ENCODE data around the gene PCDHB4.
"Not testable (repeated sequence)": the region's sequence is repeated elsewhere in the genome, so short reads cannot be mapped to it uniquely, and the experiment has no call there.

Gene PCDHB4

GRCh38 chr5:141096586-141096985 lies 25.0 kb upstream of the PCDHB4 start:
- H3K9me3 ChIP-seq (ENCODE audit: control extremely low read depth in 1 of 5, control insufficient read depth in 4 of 5, insufficient read depth in 2 of 5, low read depth in 1 of 5, low read length in 4 of 5), result peaks cover 7 to 34% (median 30%) of the 10 kb centered on the region in 5 experiments
- DNase-seq, result not testable (repeated sequence)

GRCh38 chr5:141100243-141100805 lies 21.3 kb upstream of the PCDHB4 start, which contains the start of gene PCDHB3:
TSS of gene PCDHB3 (plus strand) at chr5:141100473. CDS start at chr5:141100650, 177 bp downstream.
- peak; percentile 11 to 44 (median 41) for DNase-seq
- ChIA-PET CTCF (no interaction called here), POLR2A (no interaction called here)
- Histone ChIP-seq H3K27ac (ENCODE audit: insufficient read depth in 1 of 2, low read depth in 1 of 2, low read length in 2 of 2, poor library complexity in 1 of 2, severe bottlenecking in 2 of 2) (no peak within 1 kb of the TSS), H3K27me3 (replicated peaks in 2 of 5; ENCODE audit: control insufficient read depth in 4 of 5, insufficient read depth in 5 of 5, low read length in 4 of 5) (peaks cover 0 to 29% (median 13%) of the 10 kb centered on the region in 5 experiments), H3K4me3 (ENCODE audit: control insufficient read depth in 1 of 7, extremely low read depth in 1 of 7, insufficient read depth in 4 of 7, low read depth in 2 of 7, low read length in 6 of 7) (no peak within 1 kb of the TSS), H3K4me1 (ENCODE audit: control extremely low read depth in 1 of 4, control insufficient read depth in 4 of 4, insufficient read depth in 4 of 4, low read length in 3 of 4) (no peaks in the 10 kb centered on the region), H3K9me3 (ENCODE audit: control extremely low read depth in 1 of 5, control insufficient read depth in 4 of 5, insufficient read depth in 2 of 5, low read depth in 1 of 5, low read length in 4 of 5) (peaks cover 0 to 28% (median 23%) of the 10 kb centered on the region in 5 experiments), H3K36me3 (ENCODE audit: control insufficient read depth in 4 of 4, insufficient read depth in 4 of 4, low read length in 3 of 4) (no peaks in the 10 kb centered on the region)
- 14% methylated on average over 16 of the region's 19 CpGs for WGBS (ENCODE audit: insufficient coverage)

More at GRCh38 chr5:141096586-141096985, 25.0 kb upstream of the PCDHB4 start:
- H3K27ac ChIP-seq (ENCODE audit: insufficient read depth in 1 of 2, low read depth in 1 of 2, low read length in 2 of 2, poor library complexity in 1 of 2, severe bottlenecking in 2 of 2); H3K4me1 ChIP-seq (ENCODE audit: control extremely low read depth in 1 of 4, control insufficient read depth in 4 of 4, insufficient read depth in 4 of 4, low read length in 3 of 4); POLR2A ChIA-PET; CTCF ChIA-PET; H3K36me3 ChIP-seq (ENCODE audit: control insufficient read depth in 4 of 4, insufficient read depth in 4 of 4, low read length in 3 of 4); H3K4me3 ChIP-seq (ENCODE audit: control insufficient read depth in 1 of 7, extremely low read depth in 1 of 7, insufficient read depth in 4 of 7, low read depth in 2 of 7, low read length in 6 of 7): not testable (repeated sequence)
- 8% methylated on average over 5 of the region's 38 CpGs for WGBS (ENCODE audit: insufficient coverage)
- H3K27me3 ChIP-seq (replicated peaks in 2 of 5; ENCODE audit: control insufficient read depth in 4 of 5, insufficient read depth in 5 of 5, low read length in 4 of 5), result peaks cover 0 to 37% (median 15%) of the 10 kb centered on the region in 5 experiments

GRCh38 chr5:141101059-141101458 lies 20.6 kb upstream of the PCDHB4 start:
- Histone ChIP-seq H3K4me3 (ENCODE audit: control insufficient read depth in 1 of 7, extremely low read depth in 1 of 7, insufficient read depth in 4 of 7, low read depth in 2 of 7, low read length in 6 of 7) (no peak overlapping the region), H3K27ac (ENCODE audit: insufficient read depth in 1 of 2, low read depth in 1 of 2, low read length in 2 of 2, poor library complexity in 1 of 2, severe bottlenecking in 2 of 2) (no peak overlapping the region), H3K9me3 (ENCODE audit: control extremely low read depth in 1 of 5, control insufficient read depth in 4 of 5, insufficient read depth in 2 of 5, low read depth in 1 of 5, low read length in 4 of 5) (peaks cover 0 to 23% (median 17%) of the 10 kb centered on the region in 5 experiments), H3K4me1 (ENCODE audit: control extremely low read depth in 1 of 4, control insufficient read depth in 4 of 4, insufficient read depth in 4 of 4, low read length in 3 of 4) (no peaks in the 10 kb centered on the region), H3K36me3 (ENCODE audit: control insufficient read depth in 4 of 4, insufficient read depth in 4 of 4, low read length in 3 of 4) (no peaks in the 10 kb centered on the region), H3K27me3 (replicated peaks in 2 of 5; ENCODE audit: control insufficient read depth in 4 of 5, insufficient read depth in 5 of 5, low read length in 4 of 5) (peaks cover 0 to 22% (median 10%) of the 10 kb centered on the region in 5 experiments)
- DNase-seq, result no peak
- CTCF ChIA-PET, result no interaction called here
- POLR2A ChIA-PET, result no interaction called here
- WGBS (ENCODE audit: insufficient coverage), result 45% methylated on average over 13 of the region's 20 CpGs

GRCh38 chr5:141102070-141102469 lies 19.5 kb upstream of the PCDHB4 start:
- H3K4me1 ChIP-seq (ENCODE audit: control extremely low read depth in 1 of 4, control insufficient read depth in 4 of 4, insufficient read depth in 4 of 4, low read length in 3 of 4); H3K4me3 ChIP-seq (ENCODE audit: control insufficient read depth in 1 of 7, extremely low read depth in 1 of 7, insufficient read depth in 4 of 7, low read depth in 2 of 7, low read length in 6 of 7); CTCF ChIA-PET; H3K27ac ChIP-seq (ENCODE audit: insufficient read depth in 1 of 2, low read depth in 1 of 2, low read length in 2 of 2, poor library complexity in 1 of 2, severe bottlenecking in 2 of 2); DNase-seq; H3K36me3 ChIP-seq (ENCODE audit: control insufficient read depth in 4 of 4, insufficient read depth in 4 of 4, low read length in 3 of 4); POLR2A ChIA-PET: not testable (repeated sequence)
- no CpG with 5 or more reads among the region's 39 CpGs for WGBS (ENCODE audit: insufficient coverage)
- H3K9me3 ChIP-seq (ENCODE audit: control extremely low read depth in 1 of 5, control insufficient read depth in 4 of 5, insufficient read depth in 2 of 5, low read depth in 1 of 5, low read length in 4 of 5), result peaks cover 0 to 23% (median 17%) of the 10 kb centered on the region in 5 experiments
- peaks cover 0 to 22% (median 10%) of the 10 kb centered on the region in 5 experiments for H3K27me3 ChIP-seq (replicated peaks in 2 of 5; ENCODE audit: control insufficient read depth in 4 of 5, insufficient read depth in 5 of 5, low read length in 4 of 5)

- H3K9me3 ChIP-seq (ENCODE audit: control extremely low read depth in 1 of 5, control insufficient read depth in 4 of 5, insufficient read depth in 2 of 5, low read depth in 1 of 5, low read length in 4 of 5), result peaks cover 0 to 23% (median 17%) of the 10 kb centered on the region in 5 experiments
- not testable (repeated sequence) for H3K36me3 ChIP-seq (ENCODE audit: control insufficient read depth in 4 of 4, insufficient read depth in 4 of 4, low read length in 3 of 4); H3K4me1 ChIP-seq (ENCODE audit: control extremely low read depth in 1 of 4, control insufficient read depth in 4 of 4, insufficient read depth in 4 of 4, low read length in 3 of 4); DNase-seq; H3K4me3 ChIP-seq (ENCODE audit: control insufficient read depth in 1 of 7, extremely low read depth in 1 of 7, insufficient read depth in 4 of 7, low read depth in 2 of 7, low read length in 6 of 7); H3K27ac ChIP-seq (ENCODE audit: insufficient read depth in 1 of 2, low read depth in 1 of 2, low read length in 2 of 2, poor library complexity in 1 of 2, severe bottlenecking in 2 of 2)
- POLR2A ChIA-PET, result interaction anchor here (0.6 kb wide), 1 partner anchor 37 kb away, joined by 4 read pairs; no protein-coding TSS in a partner anchor
- CTCF ChIA-PET, result interaction anchor here (1.1 kb wide), 1 partner anchor 33 kb away, joined by 3 read pairs; no protein-coding TSS in a partner anchor
- whole genome bisulfite sequencing (ENCODE audit: insufficient coverage), result 20% methylated on average over 2 of the region's 38 CpGs
- H3K27me3 ChIP-seq (replicated peaks in 2 of 5; ENCODE audit: control insufficient read depth in 4 of 5, insufficient read depth in 5 of 5, low read length in 4 of 5), result peaks cover 0 to 22% (median 10%) of the 10 kb centered on the region in 5 experiments
Observed at GRCh38 chr5:141102471-141102870, 19.1 kb upstream of the PCDHB4 start.

GRCh38 chr5:141105350-141105749 lies 16.3 kb upstream of the PCDHB4 start:
- peaks cover 0 to 18% (median 14%) of the 10 kb centered on the region in 5 experiments for H3K9me3 ChIP-seq (ENCODE audit: control extremely low read depth in 1 of 5, control insufficient read depth in 4 of 5, insufficient read depth in 2 of 5, low read depth in 1 of 5, low read length in 4 of 5)
- H3K27me3 ChIP-seq (replicated peaks in 2 of 5; ENCODE audit: control insufficient read depth in 4 of 5, insufficient read depth in 5 of 5, low read length in 4 of 5), result peaks cover 0 to 17% (median 10%) of the 10 kb centered on the region in 5 experiments
- no peak for DNase-seq
- ChIA-PET CTCF (no interaction called here), POLR2A (no interaction called here)
- no peaks in the 10 kb centered on the region for H3K4me1 ChIP-seq (ENCODE audit: control extremely low read depth in 1 of 4, control insufficient read depth in 4 of 4, insufficient read depth in 4 of 4, low read length in 3 of 4)
- no peaks in the 10 kb centered on the region for H3K36me3 ChIP-seq (ENCODE audit: control insufficient read depth in 4 of 4, insufficient read depth in 4 of 4, low read length in 3 of 4)
- H3K4me3 ChIP-seq (ENCODE audit: control insufficient read depth in 1 of 7, extremely low read depth in 1 of 7, insufficient read depth in 4 of 7, low read depth in 2 of 7, low read length in 6 of 7), result no peak overlapping the region
- 67% methylated on average over 1 of the region's 2 CpGs for WGBS (ENCODE audit: insufficient coverage)
- no peak overlapping the region for H3K27ac ChIP-seq (ENCODE audit: insufficient read depth in 1 of 2, low read depth in 1 of 2, low read length in 2 of 2, poor library complexity in 1 of 2, severe bottlenecking in 2 of 2)

GRCh38 chr5:141119250-141119649 lies 2.4 kb upstream of the PCDHB4 start:
- Histone ChIP-seq H3K27ac (ENCODE audit: insufficient read depth in 1 of 2, low read depth in 1 of 2, low read length in 2 of 2, poor library complexity in 1 of 2, severe bottlenecking in 2 of 2) (no peak overlapping the region), H3K4me1 (ENCODE audit: control extremely low read depth in 1 of 4, control insufficient read depth in 4 of 4, insufficient read depth in 4 of 4, low read length in 3 of 4) (no peaks in the 10 kb centered on the region), H3K27me3 (replicated peaks in 2 of 5; ENCODE audit: control insufficient read depth in 4 of 5, insufficient read depth in 5 of 5, low read length in 4 of 5) (peaks cover 0 to 20% (median 3%) of the 10 kb centered on the region in 5 experiments), H3K36me3 (ENCODE audit: control insufficient read depth in 4 of 4, insufficient read depth in 4 of 4, low read length in 3 of 4) (no peaks in the 10 kb centered on the region), H3K9me3 (ENCODE audit: control extremely low read depth in 1 of 5, control insufficient read depth in 4 of 5, insufficient read depth in 2 of 5, low read depth in 1 of 5, low read length in 4 of 5) (peaks cover 2 to 18% (median 9%) of the 10 kb centered on the region in 5 experiments), H3K4me3 (ENCODE audit: control insufficient read depth in 1 of 7, extremely low read depth in 1 of 7, insufficient read depth in 4 of 7, low read depth in 2 of 7, low read length in 6 of 7) (no peak overlapping the region)
- ChIA-PET POLR2A (no interaction called here), CTCF (no interaction called here)
- no CpG with 5 or more reads among the region's 2 CpGs for WGBS (ENCODE audit: insufficient coverage)
- no peak for DNase-seq
